ENCODE data around the gene EFCAB13. TPM values are rescaled to one million over a fixed set of nuclear protein-coding genes. Genes with fewer than 3 reads are reported as not detected.
A peak's percentile ranks its signal among the peaks of the same experiment; 100 is the strongest.

EFCAB13 gene
- total RNA-seq, 2 donors from 2014 or later: 2.8 to 10.1 TPM

DNA sequence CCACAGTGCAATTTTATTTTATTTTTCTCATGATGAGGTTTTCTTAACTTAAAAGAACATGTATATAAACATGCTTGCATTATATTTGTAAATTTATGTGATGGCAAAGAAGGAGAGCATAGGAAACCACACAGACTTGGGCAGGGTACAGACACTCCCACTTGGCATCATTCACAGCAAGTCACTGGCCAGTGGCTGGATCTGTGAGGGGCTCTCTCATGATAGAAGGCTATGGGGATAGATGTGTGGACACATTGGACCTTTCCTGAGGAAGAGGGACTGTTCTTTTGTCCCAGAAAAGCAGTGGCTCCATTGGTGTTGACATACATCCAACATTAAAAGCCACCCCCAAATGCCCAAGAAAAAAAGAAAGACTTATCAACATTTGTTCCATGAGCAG lies 12.3 kb upstream of the EFCAB13 start:
- TF ChIP-seq, protein P1, sequence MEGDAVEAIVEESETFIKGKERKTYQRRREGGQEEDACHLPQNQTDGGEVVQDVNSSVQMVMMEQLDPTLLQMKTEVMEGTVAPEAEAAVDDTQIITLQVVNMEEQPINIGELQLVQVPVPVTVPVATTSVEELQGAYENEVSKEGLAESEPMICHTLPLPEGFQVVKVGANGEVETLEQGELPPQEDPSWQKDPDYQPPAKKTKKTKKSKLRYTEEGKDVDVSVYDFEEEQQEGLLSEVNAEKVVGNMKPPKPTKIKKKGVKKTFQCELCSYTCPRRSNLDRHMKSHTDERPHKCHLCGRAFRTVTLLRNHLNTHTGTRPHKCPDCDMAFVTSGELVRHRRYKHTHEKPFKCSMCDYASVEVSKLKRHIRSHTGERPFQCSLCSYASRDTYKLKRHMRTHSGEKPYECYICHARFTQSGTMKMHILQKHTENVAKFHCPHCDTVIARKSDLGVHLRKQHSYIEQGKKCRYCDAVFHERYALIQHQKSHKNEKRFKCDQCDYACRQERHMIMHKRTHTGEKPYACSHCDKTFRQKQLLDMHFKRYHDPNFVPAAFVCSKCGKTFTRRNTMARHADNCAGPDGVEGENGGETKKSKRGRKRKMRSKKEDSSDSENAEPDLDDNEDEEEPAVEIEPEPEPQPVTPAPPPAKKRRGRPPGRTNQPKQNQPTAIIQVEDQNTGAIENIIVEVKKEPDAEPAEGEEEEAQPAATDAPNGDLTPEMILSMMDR (IDR thresholded peaks at IDR 0.05): no peak
- H3K4me3 ChIP-seq: no peak overlapping the region
- peaks cover 45% of the 10 kb centered on the region for H3K36me3 ChIP-seq
- no peaks in the 10 kb centered on the region for H3K27me3 ChIP-seq
- no peaks in the 10 kb centered on the region for H3K9me3 ChIP-seq
- H3K27ac ChIP-seq: no peak overlapping the region
- DNase-seq (ENCODE audit: low spot score): no peak
- peaks cover 0 to 10% of the 10 kb centered on the region in 2 donors for H3K4me1 ChIP-seq

DNA sequence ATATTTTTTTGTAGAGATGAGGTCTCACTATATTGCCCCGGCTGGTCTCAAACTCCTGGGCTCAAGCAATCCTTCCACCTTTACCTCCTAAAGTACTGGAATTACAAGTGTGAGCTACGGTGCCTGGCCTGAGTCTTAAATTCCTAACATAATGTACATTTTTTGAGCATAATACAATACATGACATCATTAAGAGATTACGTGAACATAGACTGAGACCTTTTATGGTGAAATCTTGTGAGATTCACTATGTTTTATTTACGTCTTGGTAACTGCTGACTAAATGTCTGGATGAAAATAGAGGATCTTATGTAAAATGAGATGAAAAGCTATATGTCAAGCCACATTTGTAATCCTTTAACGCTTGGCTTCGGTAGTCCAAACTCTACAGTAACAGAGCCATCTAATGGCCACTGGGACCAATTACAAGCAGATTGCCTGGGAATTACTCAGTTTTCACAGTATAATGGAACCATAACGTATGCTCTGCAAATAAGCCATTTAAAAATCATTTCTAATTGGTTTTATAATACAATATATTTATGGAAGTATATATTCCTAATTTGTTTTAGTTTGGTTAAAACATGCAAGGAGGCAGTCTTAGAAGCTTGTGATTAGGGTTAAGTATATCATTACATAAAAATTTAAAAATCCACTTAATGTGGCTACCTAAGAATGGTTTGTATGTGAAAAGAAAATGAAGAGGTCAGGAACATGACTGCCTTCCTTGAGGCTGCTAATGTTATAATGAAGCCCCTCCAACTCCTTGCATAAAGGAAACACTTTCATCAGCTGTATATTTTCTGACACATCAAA lies 8.1 kb upstream of the EFCAB13 start:
- TF ChIP-seq, protein P1 (IDR thresholded peaks at IDR 0.05): peak; percentile 78 to 82
- H3K36me3 ChIP-seq: peaks cover 14% of the 10 kb centered on the region
- peaks cover 0 to 10% of the 10 kb centered on the region in 2 donors for H3K4me1 ChIP-seq
- H3K27ac ChIP-seq: peak overlapping the region in 1 of 2 donors; percentile 71
- no peak for DNase-seq (ENCODE audit: low spot score)
- peaks cover 0 to under 1% of the 10 kb centered on the region in 2 donors for H3K9me3 ChIP-seq
- H3K27me3 ChIP-seq: no peaks in the 10 kb centered on the region
- H3K4me3 ChIP-seq: no peak overlapping the region

DNA sequence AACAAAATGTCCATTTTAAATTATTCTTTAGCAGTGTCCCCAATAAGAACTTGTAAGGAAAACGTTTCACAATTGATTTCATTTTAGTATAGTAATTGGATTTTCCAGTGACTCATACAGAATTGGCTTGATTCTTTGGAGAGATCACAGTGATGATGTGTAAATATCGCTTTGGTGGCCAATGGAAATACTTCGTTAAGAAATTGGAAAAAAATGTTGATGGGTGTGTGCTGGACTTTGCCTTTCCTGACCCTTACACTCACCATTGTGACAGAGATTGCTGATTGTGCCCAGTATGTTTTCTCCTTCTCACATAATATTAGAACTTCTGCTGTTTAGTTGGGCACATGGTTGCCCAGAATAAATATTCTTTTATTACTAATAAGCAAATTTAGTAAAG lies 7.4 kb upstream of the EFCAB13 start:
- H3K4me1 ChIP-seq: peaks cover 0 to 10% of the 10 kb centered on the region in 2 donors
- H3K9me3 ChIP-seq: peaks cover 0 to 7% of the 10 kb centered on the region in 2 donors
- TF ChIP-seq, protein P1 (IDR thresholded peaks at IDR 0.05): no peak
- peaks cover 9% of the 10 kb centered on the region for H3K36me3 ChIP-seq
- H3K4me3 ChIP-seq: no peak overlapping the region
- DNase-seq (ENCODE audit: low spot score): no peak
- H3K27ac ChIP-seq: peak overlapping the region in 1 of 2 donors; percentile 71
- H3K27me3 ChIP-seq: no peaks in the 10 kb centered on the region

DNA sequence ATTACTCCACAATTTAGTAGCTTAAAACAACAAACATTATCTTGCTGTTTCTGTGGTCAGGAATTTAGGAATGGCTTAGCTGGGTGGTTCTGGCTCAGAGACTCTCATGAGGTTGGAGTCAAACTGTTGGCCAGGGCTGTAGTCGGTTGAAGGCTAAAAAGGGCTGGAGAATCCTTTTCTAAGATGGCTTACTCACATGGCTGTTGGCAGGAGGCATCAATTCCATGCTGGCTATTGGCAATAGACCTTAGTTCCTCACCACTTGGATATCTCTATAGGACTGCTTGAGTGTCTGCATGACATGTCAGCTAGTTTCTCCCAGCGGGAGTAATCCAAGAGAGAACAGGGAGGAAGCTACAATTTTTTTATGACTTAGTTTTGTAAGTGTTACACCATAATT lies 6.6 kb upstream of the EFCAB13 start:
- peak overlapping the region in 1 of 2 donors; percentile 48 for H3K27ac ChIP-seq
- H3K27me3 ChIP-seq: no peaks in the 10 kb centered on the region
- peaks cover 0 to 10% of the 10 kb centered on the region in 2 donors for H3K4me1 ChIP-seq
- H3K4me3 ChIP-seq: no peak overlapping the region
- peaks cover 0 to 7% of the 10 kb centered on the region in 2 donors for H3K9me3 ChIP-seq
- DNase-seq (ENCODE audit: low spot score): no peak
- H3K36me3 ChIP-seq: peaks cover 3% of the 10 kb centered on the region
- TF ChIP-seq, protein P1 (IDR thresholded peaks at IDR 0.05): no peak

DNA sequence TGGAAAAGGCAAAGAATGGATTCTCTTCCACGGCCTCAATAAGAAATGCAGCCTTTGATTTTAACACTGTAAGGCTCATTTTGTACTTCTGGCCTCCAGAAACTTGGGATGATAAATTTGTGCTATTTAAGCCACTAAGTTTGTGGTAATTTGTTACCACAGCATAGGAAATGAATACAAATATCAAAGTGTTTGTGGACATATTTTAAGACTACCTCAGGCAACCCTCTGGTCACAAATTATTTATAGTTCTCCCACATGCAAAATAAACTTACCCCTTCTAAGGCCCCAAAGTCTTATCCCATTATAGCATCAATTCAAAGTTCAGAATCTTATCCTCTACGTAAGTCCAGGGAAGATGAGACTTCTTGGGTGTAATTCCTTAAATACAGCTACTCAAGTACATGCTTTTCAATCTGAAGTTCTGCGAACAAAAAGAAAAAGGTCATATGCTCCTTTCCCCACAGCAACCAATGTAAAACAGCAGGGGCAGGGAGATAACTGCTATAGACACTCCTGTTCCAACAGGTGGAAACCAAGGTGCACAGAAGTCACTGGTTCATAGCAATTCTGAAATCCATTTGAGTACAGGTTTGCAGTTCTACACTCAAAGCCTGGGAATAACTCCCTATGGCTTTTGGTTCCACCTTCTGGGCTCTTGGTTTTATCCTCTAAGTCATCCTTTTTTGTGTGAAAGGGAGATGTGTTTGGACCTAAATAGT lies 5.4 kb upstream of the EFCAB13 start:
- H3K27me3 ChIP-seq: no peaks in the 10 kb centered on the region
- H3K9me3 ChIP-seq: peaks cover 0 to 7% of the 10 kb centered on the region in 2 donors
- DNase-seq (ENCODE audit: low spot score): no peak
- H3K4me3 ChIP-seq: no peak overlapping the region
- no peak overlapping the region for H3K27ac ChIP-seq
- H3K4me1 ChIP-seq: peaks cover 0 to 10% of the 10 kb centered on the region in 2 donors
- TF ChIP-seq, protein P1 (IDR thresholded peaks at IDR 0.05): no peak
- H3K36me3 ChIP-seq: peaks cover 3% of the 10 kb centered on the region

Measured in right atrium auricular region (tissue), 2 donors.